ENCODE measurements around the gene THTPA. TPM values are rescaled to one million over a fixed set of nuclear protein-coding genes. Genes with fewer than 3 reads are reported as not detected.

Gene THTPA
- total and polyA plus RNA-seq, 2 donors (not counting 1 experiment from before 2014, with no cell fraction given), result 7.8 to 24.1 TPM

DNA sequence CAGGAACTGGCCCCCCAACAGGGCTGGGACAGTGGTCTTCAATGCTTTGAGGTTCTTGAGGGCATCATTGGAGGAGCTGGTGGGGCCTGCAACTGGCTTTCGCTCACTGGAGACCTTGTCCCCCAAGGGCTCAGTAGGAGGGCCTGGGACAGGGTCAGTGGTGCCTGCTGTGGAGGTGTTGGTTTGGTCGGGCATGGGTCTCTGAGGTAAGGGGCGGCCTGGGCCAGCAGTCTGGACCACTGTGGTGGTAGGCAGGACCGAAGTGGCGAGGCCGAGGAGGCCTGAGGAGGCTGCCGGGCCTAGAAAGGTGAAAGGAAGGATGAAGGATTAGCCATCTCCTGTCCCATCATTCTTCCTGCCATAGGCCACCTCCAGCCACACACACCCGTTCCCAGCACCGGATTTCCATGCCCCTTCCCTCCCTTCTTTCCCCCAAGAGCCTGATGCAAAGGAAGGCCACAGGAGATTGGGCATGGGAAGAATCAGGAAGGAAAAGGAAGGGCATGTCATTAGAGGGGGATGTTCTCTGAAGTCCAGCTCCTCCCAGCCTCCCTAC is 33.4 kb upstream of the THTPA start:
- no peak overlapping the region for H2AFZ ChIP-seq (ENCODE audit: low read length)
- H3K36me3 ChIP-seq (ENCODE audit: control insufficient read depth, insufficient read depth, low read length), result no peaks in the 10 kb centered on the region
- no peaks in the 10 kb centered on the region for H4K20me1 ChIP-seq (ENCODE audit: control insufficient read depth, extremely low read depth, insufficient read depth, low read length)
- no peaks in the 10 kb centered on the region for H3K9me3 ChIP-seq (ENCODE audit: control insufficient read depth, insufficient read depth, low read depth, low read length)
- H3K4me1 ChIP-seq (ENCODE audit: control insufficient read depth, extremely low read depth, insufficient read depth, low read length), result no peaks in the 10 kb centered on the region
- DNase-seq (ENCODE audit: low read depth in 2 of 2), result no peak
- no peak overlapping the region for H3K27ac ChIP-seq (ENCODE audit: insufficient read depth, low read length)
- no peak overlapping the region for H3K4me2 ChIP-seq (ENCODE audit: extremely low read depth, insufficient read depth, low read length)
- no peak overlapping the region for H3K9ac ChIP-seq (ENCODE audit: insufficient read depth, low read length)
- H3K4me3 ChIP-seq (replicated peaks in 1 of 4; ENCODE audit: control extremely low read depth in 1 of 4, insufficient read depth in 1 of 4, low read depth in 3 of 4, low read length in 4 of 4), result no peak overlapping the region
- no peaks in the 10 kb centered on the region for H3K79me2 ChIP-seq (ENCODE audit: control insufficient read depth, insufficient read depth, low read length)
- TF ChIP-seq EZH2 (IDR thresholded peaks at IDR 0.05; ENCODE audit: low read length, missing control alignments), result no peak
- TF ChIP-seq, protein P1, sequence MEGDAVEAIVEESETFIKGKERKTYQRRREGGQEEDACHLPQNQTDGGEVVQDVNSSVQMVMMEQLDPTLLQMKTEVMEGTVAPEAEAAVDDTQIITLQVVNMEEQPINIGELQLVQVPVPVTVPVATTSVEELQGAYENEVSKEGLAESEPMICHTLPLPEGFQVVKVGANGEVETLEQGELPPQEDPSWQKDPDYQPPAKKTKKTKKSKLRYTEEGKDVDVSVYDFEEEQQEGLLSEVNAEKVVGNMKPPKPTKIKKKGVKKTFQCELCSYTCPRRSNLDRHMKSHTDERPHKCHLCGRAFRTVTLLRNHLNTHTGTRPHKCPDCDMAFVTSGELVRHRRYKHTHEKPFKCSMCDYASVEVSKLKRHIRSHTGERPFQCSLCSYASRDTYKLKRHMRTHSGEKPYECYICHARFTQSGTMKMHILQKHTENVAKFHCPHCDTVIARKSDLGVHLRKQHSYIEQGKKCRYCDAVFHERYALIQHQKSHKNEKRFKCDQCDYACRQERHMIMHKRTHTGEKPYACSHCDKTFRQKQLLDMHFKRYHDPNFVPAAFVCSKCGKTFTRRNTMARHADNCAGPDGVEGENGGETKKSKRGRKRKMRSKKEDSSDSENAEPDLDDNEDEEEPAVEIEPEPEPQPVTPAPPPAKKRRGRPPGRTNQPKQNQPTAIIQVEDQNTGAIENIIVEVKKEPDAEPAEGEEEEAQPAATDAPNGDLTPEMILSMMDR (conservative IDR thresholded peaks at IDR 0.05 in 1 of 2, IDR thresholded peaks at IDR 0.05 in 1 of 2; ENCODE audit: low read depth in 1 of 2, low read length in 2 of 2), result no peak
- H3K27me3 ChIP-seq (ENCODE audit: control insufficient read depth, insufficient read depth, low read length), result no peaks in the 10 kb centered on the region

DNA sequence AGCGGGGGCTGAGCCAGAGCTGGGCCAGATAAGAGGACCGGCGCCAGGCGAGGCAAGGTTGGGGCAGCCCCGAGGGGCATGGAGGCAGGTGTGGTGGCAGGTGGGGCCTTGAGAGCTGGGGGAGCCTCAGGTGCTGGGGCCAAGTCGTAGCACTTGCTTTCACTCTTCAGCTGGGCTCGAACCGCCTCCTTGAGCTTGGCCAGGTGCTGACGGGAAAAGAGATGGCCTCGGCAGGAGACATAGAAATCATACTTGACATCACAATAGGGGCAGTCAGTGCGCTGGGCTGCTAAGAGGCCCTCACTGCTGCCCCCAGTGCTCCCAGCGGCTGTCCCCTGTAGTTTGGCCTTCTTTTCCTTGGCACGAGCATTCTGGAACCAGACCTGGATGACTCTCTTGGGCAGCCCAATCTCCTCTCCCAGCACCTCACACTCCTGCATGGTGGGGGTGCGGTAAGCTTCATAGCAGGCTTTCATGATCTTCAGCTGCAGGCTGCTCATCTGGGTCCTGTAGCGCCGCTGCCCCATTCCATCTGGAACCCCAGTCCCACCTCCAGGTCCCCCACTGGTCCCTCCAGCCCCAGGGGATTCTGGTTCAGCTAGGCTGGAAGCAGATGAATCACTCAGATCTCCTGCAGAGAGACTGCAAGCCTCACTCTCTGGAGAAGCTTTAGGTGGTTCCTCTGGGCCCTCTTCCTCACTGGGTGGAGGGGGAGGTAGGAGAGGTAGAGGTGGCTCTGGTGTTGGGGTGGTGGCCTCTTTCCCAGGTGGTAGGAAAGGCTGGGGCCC is 32.6 kb upstream of the THTPA start:
- Histone ChIP-seq H2AFZ (ENCODE audit: low read length) (no peak overlapping the region), H3K27me3 (ENCODE audit: control insufficient read depth, insufficient read depth, low read length) (no peaks in the 10 kb centered on the region), H3K36me3 (ENCODE audit: control insufficient read depth, insufficient read depth, low read length) (no peaks in the 10 kb centered on the region), H3K9me3 (ENCODE audit: control insufficient read depth, insufficient read depth, low read depth, low read length) (no peaks in the 10 kb centered on the region), H4K20me1 (ENCODE audit: control insufficient read depth, extremely low read depth, insufficient read depth, low read length) (no peaks in the 10 kb centered on the region), H3K79me2 (ENCODE audit: control insufficient read depth, insufficient read depth, low read length) (no peaks in the 10 kb centered on the region), H3K4me1 (ENCODE audit: control insufficient read depth, extremely low read depth, insufficient read depth, low read length) (no peaks in the 10 kb centered on the region), H3K27ac (ENCODE audit: insufficient read depth, low read length) (no peak overlapping the region), H3K4me2 (ENCODE audit: extremely low read depth, insufficient read depth, low read length) (no peak overlapping the region), H3K4me3 (replicated peaks in 1 of 4; ENCODE audit: control extremely low read depth in 1 of 4, insufficient read depth in 1 of 4, low read depth in 3 of 4, low read length in 4 of 4) (no peak overlapping the region), H3K9ac (ENCODE audit: insufficient read depth, low read length) (no peak overlapping the region)
- DNase-seq (ENCODE audit: low read depth in 2 of 2), result no peak
- no peak for TF ChIP-seq EZH2 (IDR thresholded peaks at IDR 0.05; ENCODE audit: low read length, missing control alignments)
- TF ChIP-seq, protein P1 (conservative IDR thresholded peaks at IDR 0.05 in 1 of 2, IDR thresholded peaks at IDR 0.05 in 1 of 2; ENCODE audit: low read depth in 1 of 2, low read length in 2 of 2), result no peak

DNA sequence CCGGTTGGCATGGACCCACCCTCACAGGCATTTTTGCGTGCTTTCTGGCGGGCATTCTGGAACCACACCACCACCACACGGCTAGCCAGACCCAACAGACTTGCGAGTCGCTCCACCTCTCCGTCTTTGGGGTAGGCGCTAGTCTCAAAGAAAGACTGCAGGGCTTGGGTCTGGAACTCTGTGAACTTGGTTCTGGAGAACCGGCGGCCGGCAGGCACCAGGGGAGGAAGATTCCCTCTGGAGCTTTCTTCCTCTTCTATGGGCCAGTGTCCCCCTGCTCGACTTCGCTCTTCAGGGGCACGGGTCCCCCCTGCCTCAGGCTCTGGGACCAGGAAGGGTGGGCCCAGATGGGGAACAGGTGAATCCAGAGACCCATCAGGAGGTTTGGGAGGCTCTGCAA is 31.1 kb upstream of the THTPA start:
- Histone ChIP-seq H3K79me2 (ENCODE audit: control insufficient read depth, insufficient read depth, low read length) (no peaks in the 10 kb centered on the region), H3K27ac (ENCODE audit: insufficient read depth, low read length) (no peak overlapping the region), H3K9ac (ENCODE audit: insufficient read depth, low read length) (no peak overlapping the region), H3K4me3 (replicated peaks in 1 of 4; ENCODE audit: control extremely low read depth in 1 of 4, insufficient read depth in 1 of 4, low read depth in 3 of 4, low read length in 4 of 4) (no peak overlapping the region), H4K20me1 (ENCODE audit: control insufficient read depth, extremely low read depth, insufficient read depth, low read length) (no peaks in the 10 kb centered on the region), H3K9me3 (ENCODE audit: control insufficient read depth, insufficient read depth, low read depth, low read length) (no peaks in the 10 kb centered on the region), H3K4me2 (ENCODE audit: extremely low read depth, insufficient read depth, low read length) (no peak overlapping the region), H3K4me1 (ENCODE audit: control insufficient read depth, extremely low read depth, insufficient read depth, low read length) (no peaks in the 10 kb centered on the region), H3K36me3 (ENCODE audit: control insufficient read depth, insufficient read depth, low read length) (no peaks in the 10 kb centered on the region), H2AFZ (ENCODE audit: low read length) (no peak overlapping the region), H3K27me3 (ENCODE audit: control insufficient read depth, insufficient read depth, low read length) (no peaks in the 10 kb centered on the region)
- TF ChIP-seq, protein P1 (conservative IDR thresholded peaks at IDR 0.05 in 1 of 2, IDR thresholded peaks at IDR 0.05 in 1 of 2; ENCODE audit: low read depth in 1 of 2, low read length in 2 of 2), result no peak
- no peak for TF ChIP-seq EZH2 (IDR thresholded peaks at IDR 0.05; ENCODE audit: low read length, missing control alignments)
- no peak for DNase-seq (ENCODE audit: low read depth in 2 of 2)

Data from fibroblast of lung (primary cell).